Fibroblast of skin of abdomen (primary cell): ENCODE data around the gene LPAR6.

Experiments
- DNase-seq: peaks from one replicate; pipeline ENCODE4 v3.0.0-alpha.2; 2013

The LPAR6 gene

GRCh38 chr13:48369988-48370387 lies 42.9 kb downstream of the LPAR6 start:
- DNase-seq, result no peak
